GM19043 (cell line): Measurements from ENCODE around the gene CCDC141.

Source experiments
- ATAC-seq: cut with Tn5 transposase; IDR thresholded peaks from one replicate; pipeline ENCODE4 v1.9.1; 2021; ENCODE audit warnings: low read depth; ENCODE audit not compliant: unreplicated experiment

Gene CCDC141

DNA sequence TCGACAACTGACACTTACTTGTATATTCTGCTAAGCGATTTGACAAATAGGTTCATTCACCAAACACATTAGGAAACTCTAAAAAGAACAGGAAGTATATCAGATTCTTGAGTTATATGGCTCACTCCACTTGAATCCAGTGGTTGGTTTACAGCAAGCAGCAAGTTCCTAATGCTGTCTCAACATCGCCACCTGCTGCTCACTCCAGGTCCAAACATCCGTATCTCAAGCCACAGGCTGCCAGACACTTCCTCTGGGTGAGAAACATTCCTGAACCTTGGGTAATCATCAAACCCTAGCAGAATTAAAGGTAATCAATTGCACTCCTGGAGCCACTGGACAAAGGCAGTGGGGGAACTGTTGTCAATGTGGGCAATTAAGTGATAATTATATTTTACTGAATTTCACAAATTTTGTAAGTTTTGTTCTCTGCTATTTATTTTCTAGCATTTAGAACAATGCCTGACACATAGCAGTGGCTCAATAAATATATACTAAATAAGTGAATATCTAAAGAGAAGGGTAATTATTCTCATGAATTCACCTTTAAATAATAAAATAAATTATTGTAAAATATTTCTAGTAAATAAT lies 135.6 kb downstream of the CCDC141 start:
- ATAC-seq, result peak; percentile 95

DNA sequence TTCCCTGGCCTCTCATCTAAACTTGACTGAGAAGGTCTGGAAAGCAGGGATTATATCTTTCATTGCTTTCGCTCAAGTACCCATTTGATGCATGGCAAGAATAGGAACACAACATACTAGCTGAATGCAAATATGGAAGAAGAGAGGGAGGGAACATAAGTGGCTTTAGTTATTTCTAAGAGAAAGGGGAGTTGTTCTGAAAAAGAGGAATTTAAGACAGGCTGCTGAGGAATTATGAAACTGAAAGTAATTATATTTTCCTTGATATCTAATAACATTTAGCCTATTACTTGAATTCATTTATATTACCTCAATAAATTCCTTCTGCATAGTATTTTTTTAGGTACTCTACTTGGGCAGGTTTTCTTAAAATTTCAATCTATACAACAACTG lies 136.9 kb downstream of the CCDC141 start:
- ATAC-seq, result no peak

DNA sequence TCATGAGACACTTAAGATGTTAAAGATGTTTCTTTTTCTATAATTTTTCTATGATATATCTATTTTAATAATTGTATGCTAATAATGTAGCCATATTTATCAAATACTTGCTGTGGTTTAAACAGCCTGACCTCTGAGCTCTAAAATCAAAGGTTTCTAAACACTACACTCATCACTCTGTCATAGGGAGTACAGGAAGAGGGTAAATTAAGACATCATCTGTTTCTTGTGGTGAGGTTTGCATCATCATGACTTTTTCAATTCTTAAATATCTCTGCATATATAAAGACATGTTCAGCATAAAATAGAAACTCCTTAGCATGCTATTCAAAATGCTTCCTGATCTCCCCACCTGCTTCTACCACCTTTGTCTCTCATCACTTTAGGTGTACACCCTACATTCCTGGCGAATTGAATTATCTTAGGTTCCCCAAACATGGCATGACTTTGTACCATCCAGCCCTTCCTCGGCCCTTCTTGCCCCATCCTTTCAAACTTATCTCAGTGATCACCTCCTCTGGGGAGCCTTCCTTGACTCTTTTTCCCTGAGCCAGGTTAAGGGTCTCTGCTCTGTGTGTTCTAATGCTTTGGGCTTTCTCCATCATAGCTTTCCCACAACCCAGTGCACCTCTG lies 137.4 kb downstream of the CCDC141 start:
- no peak for ATAC-seq

DNA sequence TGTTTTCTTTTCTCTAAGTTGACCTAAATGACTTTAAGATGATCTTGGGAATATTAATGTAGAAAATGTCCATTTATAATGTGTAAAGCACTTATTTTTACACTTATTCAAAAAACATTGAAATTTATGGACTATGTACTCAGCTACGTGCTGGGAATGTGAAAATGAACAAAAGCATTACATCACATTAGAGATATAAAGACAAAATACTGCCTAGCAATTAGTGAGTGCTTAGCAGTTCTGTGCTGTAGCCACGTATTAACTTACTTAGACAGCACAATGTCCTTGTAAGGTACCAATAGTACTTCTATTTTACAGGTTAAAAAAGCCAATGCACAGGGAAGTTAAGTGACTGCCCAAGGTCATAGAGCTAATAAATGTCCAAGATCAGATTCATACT lies 138.9 kb downstream of the CCDC141 start:
- no peak for ATAC-seq

DNA sequence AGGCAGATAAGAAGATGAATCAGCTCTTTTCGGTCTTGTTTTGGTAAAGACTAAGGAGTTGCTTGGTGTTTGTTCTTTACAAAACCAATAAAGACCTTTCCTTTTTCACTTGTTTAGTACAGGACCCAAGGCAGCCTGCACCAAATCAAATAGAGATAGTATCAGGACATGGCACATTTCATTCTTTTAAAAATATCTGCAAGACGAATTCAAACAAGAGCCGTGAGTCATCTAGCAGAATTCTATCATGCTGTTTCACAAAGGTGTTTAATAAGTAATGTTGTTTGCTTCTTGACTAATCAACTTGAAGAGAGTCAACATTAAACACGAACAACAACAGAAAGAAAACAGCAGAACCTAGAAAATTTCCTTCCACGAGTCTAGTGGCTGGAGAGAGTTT lies 139.9 kb downstream of the CCDC141 start:
- ATAC-seq, result no peak

DNA sequence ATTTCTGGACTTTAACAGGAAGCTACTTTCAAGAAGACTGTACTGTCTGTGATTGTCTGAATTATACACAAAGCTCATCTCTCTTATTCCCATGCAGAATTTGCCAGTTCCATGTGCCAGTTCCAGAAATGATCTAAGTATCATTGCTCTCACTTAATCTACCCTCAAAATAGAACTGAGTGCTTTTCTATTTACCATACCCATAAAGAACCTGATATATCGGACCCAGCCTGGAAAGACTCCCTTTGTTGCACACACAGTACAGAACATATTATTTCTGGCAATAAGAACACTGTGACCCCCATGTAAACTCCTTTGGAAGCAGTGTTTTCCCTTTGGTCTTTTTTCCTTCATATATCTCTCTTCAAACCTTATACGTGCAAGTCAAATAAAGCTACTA lies 140.4 kb downstream of the CCDC141 start:
- no peak for ATAC-seq

DNA sequence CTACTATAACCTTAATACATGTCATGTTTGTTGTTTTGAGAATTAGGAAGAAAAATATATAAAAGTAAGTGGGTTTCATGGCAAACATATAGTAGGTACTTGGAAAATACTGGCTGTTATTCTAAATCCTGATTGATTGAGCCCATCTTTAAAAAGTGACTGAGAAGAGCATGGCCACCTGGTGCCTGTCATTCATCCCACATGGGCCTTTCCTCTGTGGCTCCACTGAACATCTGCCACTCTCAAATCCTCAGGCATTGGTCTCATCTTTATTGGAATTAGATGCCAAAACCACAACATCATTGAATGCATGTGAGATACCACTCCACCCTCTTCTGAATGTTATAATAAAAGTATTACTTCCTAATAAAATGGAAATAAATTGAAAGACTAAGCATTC lies 141.1 kb downstream of the CCDC141 start:
- no peak for ATAC-seq

DNA sequence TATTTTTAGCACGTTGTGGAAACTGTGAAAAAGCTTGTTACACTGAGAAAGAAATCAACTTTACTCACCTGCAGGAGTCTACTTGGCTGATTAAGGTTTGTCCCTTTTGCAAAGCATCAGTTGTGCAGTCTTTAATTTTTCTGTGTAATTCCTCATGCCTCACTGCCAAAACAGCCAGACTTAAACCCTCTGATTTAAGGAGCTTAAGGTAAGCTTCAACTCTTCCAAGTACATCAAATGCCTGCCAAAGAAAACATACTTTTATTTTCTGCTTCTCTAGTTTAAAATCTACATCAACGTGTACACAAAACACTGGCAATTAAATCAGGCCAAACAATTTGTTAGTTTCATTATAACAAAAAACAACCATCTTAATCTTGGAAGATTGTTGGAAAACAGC lies 144.7 kb downstream of the CCDC141 start:
- ATAC-seq, result no peak

DNA sequence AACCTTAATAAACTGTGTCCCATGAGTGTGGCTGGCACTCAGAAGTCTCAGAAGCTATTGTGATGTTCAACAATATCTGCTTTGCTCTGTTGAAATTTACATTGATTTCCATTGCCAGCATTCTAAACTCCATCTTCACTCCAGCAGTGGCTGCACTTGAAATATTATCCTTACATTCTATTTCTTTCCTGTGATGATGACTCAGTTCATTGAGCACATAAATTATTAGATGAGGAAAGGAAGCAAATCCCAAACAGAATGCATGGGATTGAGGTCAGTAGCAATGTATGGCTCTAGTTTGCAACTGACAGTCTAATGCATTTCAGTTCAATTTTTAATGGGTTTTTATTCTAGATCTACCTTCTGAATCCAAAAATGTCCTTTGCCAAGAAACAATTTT lies 150.3 kb downstream of the CCDC141 start:
- ATAC-seq, result no peak

DNA sequence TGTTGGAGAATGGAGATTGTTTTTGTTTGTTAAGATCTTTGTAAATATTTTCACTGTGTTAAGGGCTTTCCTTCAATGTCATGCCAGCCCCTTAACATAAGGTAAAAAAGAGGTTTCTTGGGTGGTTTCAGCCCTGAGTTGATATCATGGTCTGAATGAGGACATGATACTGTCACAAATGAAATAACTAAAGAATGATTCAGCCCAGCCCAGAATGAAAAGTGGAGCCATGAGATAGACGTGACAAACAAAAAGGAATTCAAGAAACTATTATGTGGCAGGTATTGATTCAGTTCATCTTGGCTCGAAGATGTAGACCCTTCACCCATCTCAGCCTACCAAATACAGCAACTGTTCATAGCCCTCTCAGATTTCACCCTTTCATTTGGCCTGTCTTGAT lies 154.1 kb downstream of the CCDC141 start:
- no peak for ATAC-seq

DNA sequence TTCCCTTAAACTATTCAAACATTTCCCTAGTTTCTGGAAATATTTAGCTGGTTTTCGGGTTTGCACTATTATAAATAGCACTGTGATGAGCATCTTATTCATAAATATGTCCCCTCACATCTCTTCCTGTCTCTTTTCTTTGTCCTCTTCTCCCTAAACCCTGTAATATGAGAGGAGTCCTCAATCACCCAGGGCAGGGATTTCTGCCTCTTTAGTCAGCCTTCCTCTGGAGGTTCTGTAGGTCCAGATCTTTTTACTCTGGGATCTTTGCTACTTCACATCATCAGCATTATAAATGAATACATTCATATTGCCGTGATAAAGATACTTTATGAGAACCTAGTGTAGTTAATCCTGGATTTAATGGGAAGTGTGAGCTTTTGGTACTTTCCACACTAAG lies 154.8 kb downstream of the CCDC141 start:
- ATAC-seq, result no peak

DNA sequence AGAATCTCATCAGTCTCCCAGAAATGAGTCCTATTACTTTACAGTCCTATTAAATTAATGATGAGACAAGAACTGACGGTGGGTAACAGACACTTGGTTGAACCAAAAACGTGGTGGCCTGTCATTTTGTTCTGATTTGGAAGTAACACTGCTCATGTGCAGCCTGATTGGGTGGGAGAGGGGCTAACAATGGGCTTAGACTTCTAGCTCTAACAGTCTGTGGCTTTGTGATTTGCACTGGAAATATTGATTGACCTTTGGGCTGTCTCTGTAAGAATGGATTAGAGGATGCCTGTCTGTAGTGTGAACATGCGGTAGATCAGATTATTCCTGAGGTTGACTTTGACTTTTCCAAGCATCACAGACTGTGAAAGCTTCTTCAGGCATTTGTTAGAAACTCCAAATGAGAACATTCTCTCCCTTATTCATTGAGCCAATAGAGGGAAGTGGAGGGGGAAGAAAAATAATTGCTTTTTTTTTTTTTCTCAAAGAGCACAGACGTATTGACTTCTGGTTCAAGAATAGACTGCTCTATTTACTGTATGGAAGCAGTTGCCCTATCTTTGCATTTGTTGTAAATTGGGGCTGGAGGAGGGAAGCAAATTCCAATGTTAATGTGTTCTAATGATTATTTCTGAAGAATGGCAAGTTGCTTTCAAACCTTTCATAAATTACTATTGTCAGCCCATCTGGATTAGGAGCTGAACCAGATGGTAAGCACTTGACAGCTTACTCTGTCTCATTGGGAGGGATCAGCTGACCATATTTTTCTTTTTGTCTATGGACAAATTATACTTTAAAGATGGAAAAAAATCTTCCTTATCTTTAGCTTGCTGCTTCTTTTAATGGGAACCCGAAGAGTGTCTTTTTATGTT lies 156.9 kb downstream of the CCDC141 start:
- ATAC-seq, result no peak

DNA sequence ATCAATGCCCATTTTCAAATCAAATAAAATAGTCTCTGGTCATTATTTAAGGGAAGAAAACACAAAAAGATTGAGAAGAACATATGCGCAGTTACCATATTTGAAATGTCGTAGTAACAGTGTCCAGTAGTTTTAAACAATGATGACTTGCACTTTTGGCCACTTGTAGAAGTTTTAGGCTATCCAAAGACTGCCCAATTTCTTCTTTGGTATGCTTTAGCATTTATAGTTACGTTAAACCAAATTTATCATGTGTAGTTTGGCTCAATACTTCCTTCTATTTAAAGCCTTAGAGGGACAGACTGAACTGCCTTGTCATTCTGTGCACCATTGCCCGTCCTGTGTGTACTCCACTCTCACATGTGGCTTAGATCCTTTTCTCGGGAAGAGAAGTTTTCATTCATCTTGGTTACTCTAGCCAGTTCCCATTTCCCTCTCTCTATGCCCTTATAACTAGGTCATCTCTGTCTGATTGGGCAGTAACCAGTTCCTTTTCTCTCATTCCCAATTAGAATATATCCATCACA lies 157.9 kb downstream of the CCDC141 start:
- no peak for ATAC-seq

DNA sequence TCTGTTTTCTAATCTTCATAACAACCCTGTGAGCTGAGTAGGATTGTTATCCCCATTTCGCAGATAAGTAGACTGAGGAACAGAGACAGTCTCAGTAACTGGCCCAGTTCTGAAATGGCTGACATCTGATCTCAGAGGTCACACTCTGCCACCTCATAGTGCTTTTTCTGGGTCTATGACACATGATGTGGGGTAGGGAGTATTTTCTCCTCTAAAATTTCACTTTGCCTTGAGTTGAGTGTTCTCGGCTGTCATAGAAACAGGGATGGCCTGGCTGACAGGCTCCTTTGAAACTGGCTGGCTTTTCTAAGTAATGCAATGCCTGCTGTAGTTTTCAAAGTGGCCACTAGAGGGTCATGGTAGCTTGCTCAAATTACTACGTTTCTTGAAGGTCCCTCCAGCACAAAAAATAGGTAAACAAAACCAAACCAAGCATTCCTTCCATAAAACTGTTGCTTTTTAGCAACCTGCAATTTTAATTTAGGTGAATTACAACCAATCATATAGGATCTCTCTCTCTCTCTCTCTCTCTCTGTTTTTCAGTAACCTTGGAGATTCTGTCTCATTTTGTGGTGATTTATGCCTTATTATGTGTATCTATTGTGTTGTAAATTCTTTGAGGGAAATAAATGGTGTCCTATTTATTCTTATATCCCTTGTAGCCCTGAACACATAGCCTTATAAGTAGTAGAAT lies 158.5 kb downstream of the CCDC141 start:
- peak; percentile 88 for ATAC-seq

DNA sequence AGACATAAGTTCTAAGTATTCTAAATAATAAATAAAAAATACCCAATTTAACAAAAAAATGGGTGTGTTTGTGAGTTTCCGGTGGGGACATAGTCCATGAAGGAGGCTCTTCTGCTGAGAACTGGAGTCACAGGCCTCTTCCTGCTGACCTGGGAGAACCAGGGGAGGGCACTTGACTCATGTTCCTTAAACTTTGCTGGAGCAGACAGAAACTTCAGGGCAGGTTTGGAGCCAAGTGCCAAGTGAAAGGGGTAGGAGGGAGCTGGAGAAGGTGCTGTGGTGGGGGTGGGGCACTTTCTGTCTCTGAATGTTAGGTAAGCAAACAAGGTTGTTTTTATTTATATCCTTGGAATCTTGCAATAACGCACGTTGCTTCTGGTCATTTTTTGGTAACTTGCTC lies 163.9 kb downstream of the CCDC141 start:
- no peak for ATAC-seq

DNA sequence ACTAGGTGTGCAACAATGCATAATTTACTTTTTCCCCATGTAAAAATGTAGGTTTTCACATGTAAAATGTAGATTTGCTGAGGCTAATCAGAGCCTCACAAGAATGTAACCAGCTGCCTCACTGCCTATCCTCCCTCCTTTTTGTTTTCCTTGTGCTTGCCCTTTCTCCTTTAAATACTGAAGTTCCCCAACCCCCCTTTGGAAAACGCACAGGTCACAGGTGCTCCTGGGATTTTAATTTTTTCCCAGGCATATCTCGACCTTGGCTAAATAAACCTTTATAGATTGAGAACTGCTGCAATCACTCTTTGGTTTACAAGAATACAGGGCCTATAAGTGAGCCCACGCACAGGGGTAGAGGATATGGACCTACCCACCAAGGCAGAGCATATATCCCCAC lies 165.5 kb downstream of the CCDC141 start:
- no peak for ATAC-seq

DNA sequence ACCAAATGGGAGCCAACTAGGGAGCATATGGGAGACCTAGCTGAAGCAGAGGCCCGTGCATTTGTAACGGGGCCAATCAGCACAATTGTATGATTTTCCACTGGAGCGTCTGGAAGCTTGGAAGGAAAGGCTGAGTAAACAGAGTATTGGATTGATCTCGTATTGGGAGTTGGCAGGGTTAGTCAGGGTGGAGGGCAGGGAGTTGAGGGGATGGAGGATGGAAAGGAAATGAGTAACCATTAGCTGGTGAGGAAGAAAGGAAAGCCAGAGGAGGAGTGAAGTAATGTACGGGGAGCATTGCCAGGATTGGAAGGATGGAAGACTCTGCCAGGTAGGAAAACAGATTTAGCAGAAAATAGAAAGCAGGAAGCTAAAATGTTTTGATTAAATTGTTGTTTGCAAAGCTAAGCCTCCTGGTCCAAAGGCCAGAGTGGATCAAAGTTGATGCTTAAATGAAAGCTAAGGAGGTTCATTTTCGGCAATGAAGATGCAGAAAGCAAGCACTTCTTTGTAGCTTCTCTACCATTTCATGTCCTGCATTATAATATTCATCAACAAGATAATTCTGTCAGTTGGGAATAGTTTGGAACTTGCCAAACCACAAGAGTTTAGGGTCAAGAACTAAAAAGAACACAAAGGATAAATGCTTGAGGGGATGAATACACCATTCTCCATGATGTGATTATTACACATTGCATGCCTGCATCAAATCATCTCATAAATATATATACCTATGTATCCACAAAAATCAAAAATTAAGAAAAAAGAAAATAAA lies 167.1 kb downstream of the CCDC141 start:
- ATAC-seq, result no peak

DNA sequence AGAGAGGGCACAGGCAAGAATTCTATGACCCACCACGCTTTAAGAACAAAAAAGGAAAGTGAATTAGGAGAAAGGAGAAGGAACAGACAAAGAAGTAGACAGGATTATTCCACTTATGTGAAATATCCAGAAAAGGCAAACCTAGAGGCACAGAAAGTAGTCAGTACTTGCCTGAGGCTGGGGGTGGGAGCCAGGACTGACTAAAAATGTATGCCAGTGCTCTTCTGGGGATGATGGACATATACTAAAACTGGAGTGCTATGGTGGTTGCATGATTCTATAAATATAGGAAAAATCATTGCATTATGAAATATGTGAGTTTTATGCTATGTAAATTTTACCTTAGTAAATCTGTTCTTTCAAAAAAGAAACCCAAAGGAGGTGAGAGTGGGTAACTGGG lies 168.9 kb downstream of the CCDC141 start:
- no peak for ATAC-seq

DNA sequence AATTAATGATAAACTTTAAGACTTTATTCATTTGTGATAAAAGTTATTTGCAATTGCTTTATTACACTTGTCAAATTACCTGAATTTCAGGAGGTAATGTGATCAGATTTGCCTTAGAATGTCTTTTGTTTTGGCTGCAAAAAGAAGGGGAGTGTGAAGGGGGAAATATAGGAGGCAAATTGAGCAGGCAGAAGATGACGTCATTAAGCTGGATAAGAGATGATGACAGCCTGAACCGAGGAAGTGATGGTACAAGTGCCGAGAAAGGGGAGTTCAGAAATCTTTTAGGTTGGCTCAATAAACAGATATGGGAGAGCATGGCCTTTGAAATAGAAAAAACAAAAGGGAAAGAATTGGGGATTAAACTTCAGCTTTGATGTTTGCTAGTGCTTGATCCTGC lies 169.7 kb downstream of the CCDC141 start:
- no peak for ATAC-seq

DNA sequence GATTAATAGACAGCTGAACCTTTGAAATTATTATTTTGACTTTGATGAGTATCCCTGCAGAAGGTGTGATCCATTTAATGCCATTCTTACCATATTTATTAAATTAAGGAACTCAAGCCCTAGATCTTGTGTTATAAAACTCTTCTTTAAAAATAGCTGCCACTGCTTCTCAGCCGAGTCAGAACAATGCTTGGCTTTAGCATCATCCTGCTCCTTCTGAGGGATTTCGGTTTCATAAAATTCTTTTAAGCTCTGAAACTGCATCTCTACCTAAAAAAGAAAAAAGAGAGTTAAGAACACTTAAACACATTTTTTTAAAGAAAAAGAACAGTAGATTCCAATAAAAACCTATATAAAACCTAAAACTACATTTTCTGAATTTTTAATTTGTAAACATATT lies 172.1 kb downstream of the CCDC141 start:
- ATAC-seq, result no peak
